MCF 10A (cell line): ENCODE measurements around the gene EPN2. TPM values are rescaled to one million over a fixed set of nuclear protein-coding genes. Genes with fewer than 3 reads are reported as not detected.

Experiments used
- BruUV-seq: library from RNA; stranded (reverse); fragments of 400-500 nt; replicated peaks from 2 replicates; lab custom pipeline; 2021; lab: Mats Ljungman, UMichigan
- CTCF ChIA-PET: fragments of 300-600 bp; sonication (Branson Sonifier 250); formaldehyde crosslinking; extraction: SDS; loops from one replicate; lab custom pipeline; 2021; ENCODE audit warnings: antibody characterized with exemption, inconsistent platforms; lab: Yijun Ruan, JAX
- POLR2A ChIA-PET: fragments of 300-600, 350-650 bp; sonication (Branson Sonifier 250); formaldehyde crosslinking; extraction: SDS; loops from one replicate; lab custom pipeline; 2020; ENCODE audit warnings: antibody characterized with exemption, inconsistent platforms; lab: Yijun Ruan, JAX
- DNase-seq: peaks from one replicate; pipeline ENCODE4 v3.0.0-alpha.2; 2018; ENCODE audit not compliant: unreplicated experiment
- H3K27ac Mint-ChIP-seq: one replicate; pipeline ENCODE4 v1.8.0; 2022; ENCODE audit warnings: mild to moderate bottlenecking, low read depth, mixed read lengths; ENCODE audit not compliant: unreplicated experiment
- H3K27me3 Mint-ChIP-seq: one replicate; pipeline ENCODE4 v1.8.0; 2022; ENCODE audit warnings: mixed read lengths; ENCODE audit not compliant: insufficient read depth, unreplicated experiment
- H3K36me3 Mint-ChIP-seq: one replicate; pipeline ENCODE4 v1.8.0; 2022; ENCODE audit warnings: mild to moderate bottlenecking, moderate library complexity, mixed read lengths; ENCODE audit not compliant: insufficient read depth, unreplicated experiment
- H3K4me1 Mint-ChIP-seq: one replicate; pipeline ENCODE4 v1.8.0; 2022; ENCODE audit warnings: mixed read lengths; ENCODE audit not compliant: insufficient read depth, unreplicated experiment
- H3K4me3 Mint-ChIP-seq: one replicate; pipeline ENCODE4 v1.8.0; 2022; ENCODE audit warnings: mild to moderate bottlenecking, moderate library complexity, mixed read lengths; ENCODE audit not compliant: unreplicated experiment
- H3K9me3 Mint-ChIP-seq: one replicate; pipeline ENCODE4 v1.8.0; 2022; ENCODE audit warnings: mixed read lengths; ENCODE audit not compliant: unreplicated experiment
- CTCF ChIP-seq: fragments of 200-600 bp; IDR thresholded peaks from one replicate; pipeline ENCODE4 v1.8.0; 2022; ENCODE audit warnings: antibody characterized with exemption, mild to moderate bottlenecking; ENCODE audit not compliant: unreplicated experiment
- intact Hi-C: fragments of 100-400 bp; cut with micrococcal nuclease; formaldehyde crosslinking; loops from 2 replicates; pipeline ENCODE4 v1.14.1; 2022
- total RNA-seq: library from RNA; stranded (reverse); gene quantifications from 2 replicates; pipeline ENCODE4 v1.2.3, GENCODE V29; 2022

Gene EPN2
- total RNA-seq, 1 experiment from 2014 or later, result 35.1 TPM

GRCh38 chr17:19294443-19294842, 57.3 kb downstream of the EPN2 start:
- ChIA-PET CTCF (interaction anchor here (0.5 to 0.9 kb wide), 3 partner anchors 17 to 420 kb away, joined by 3 read pairs; no protein-coding TSS in a partner anchor), POLR2A (no interaction called here)
- intact Hi-C loops, result no loop called here
- H3K36me3 Mint-ChIP-seq, result peaks cover 21% of the 10 kb centered on the region
- H3K27ac Mint-ChIP-seq, result no peak overlapping the region
- TF ChIP-seq CTCF, result no peak
- no peak for DNase-seq
- no peak overlapping the region for H3K4me3 Mint-ChIP-seq
- no peaks in the 10 kb centered on the region for H3K9me3 Mint-ChIP-seq
- no TSS peak for BruUV-seq
- no peaks in the 10 kb centered on the region for H3K4me1 Mint-ChIP-seq
- no peaks in the 10 kb centered on the region for H3K27me3 Mint-ChIP-seq

GRCh38 chr17:19295473-19296135, 58.4 kb downstream of the EPN2 start:
- H3K4me1 Mint-ChIP-seq, result no peaks in the 10 kb centered on the region

GRCh38 chr17:19296786-19297778, 59.9 kb downstream of the EPN2 start:
- H3K36me3 Mint-ChIP-seq, result peaks cover 32% of the 10 kb centered on the region

More at GRCh38 chr17:19295473-19296135, 58.4 kb downstream of the EPN2 start:
- no peak overlapping the region for H3K27ac Mint-ChIP-seq
- peaks cover 21% of the 10 kb centered on the region for H3K36me3 Mint-ChIP-seq
- intact Hi-C loops, result no loop called here
- no peak overlapping the region for H3K4me3 Mint-ChIP-seq
- no TSS peak for BruUV-seq
- DNase-seq, result no peak
- TF ChIP-seq CTCF, result no peak
- no peaks in the 10 kb centered on the region for H3K9me3 Mint-ChIP-seq
- ChIA-PET CTCF (interaction anchor here (0.6 to 0.7 kb wide), 4 partner anchors 10 to 441 kb away, joined by 3 to 5 read pairs (median 4); no protein-coding TSS in a partner anchor), POLR2A (interaction anchor here (0.7 to 1.0 kb wide), 2 partner anchors 48 to 1649 kb away, joined by 4 to 6 read pairs; no protein-coding TSS in a partner anchor)
- H3K27me3 Mint-ChIP-seq, result no peaks in the 10 kb centered on the region

More at GRCh38 chr17:19296786-19297778, 59.9 kb downstream of the EPN2 start:
- no peaks in the 10 kb centered on the region for H3K27me3 Mint-ChIP-seq
- POLR2A ChIA-PET, result interaction anchor here (0.6 to 0.8 kb wide), 2 partner anchors 18 to 57 kb away, joined by 3 read pairs; no protein-coding TSS in a partner anchor
- H3K4me1 Mint-ChIP-seq, result peaks cover 10% of the 10 kb centered on the region
- CTCF ChIA-PET, result interaction anchor here (0.6 kb wide), 1 partner anchor 62 kb away, joined by 3 read pairs; no protein-coding TSS in a partner anchor
- H3K9me3 Mint-ChIP-seq, result no peaks in the 10 kb centered on the region
- intact Hi-C loops, result no loop called here
- H3K4me3 Mint-ChIP-seq, result no peak overlapping the region
- no peak for TF ChIP-seq CTCF
- no TSS peak for BruUV-seq
- DNase-seq, result no peak
- no peak overlapping the region for H3K27ac Mint-ChIP-seq
